Activated T-cell treated with anti-CD3 and anti-CD28 coated beads for 1 hour (primary cell): ENCODE data around the gene ATP6V0D1.

ENCODE experiments used
- DNase-seq: peaks from one replicate; pipeline ENCODE4 v3.0.0-alpha.2; 2020; ENCODE audit warnings: low read depth

The ATP6V0D1 gene

DNA sequence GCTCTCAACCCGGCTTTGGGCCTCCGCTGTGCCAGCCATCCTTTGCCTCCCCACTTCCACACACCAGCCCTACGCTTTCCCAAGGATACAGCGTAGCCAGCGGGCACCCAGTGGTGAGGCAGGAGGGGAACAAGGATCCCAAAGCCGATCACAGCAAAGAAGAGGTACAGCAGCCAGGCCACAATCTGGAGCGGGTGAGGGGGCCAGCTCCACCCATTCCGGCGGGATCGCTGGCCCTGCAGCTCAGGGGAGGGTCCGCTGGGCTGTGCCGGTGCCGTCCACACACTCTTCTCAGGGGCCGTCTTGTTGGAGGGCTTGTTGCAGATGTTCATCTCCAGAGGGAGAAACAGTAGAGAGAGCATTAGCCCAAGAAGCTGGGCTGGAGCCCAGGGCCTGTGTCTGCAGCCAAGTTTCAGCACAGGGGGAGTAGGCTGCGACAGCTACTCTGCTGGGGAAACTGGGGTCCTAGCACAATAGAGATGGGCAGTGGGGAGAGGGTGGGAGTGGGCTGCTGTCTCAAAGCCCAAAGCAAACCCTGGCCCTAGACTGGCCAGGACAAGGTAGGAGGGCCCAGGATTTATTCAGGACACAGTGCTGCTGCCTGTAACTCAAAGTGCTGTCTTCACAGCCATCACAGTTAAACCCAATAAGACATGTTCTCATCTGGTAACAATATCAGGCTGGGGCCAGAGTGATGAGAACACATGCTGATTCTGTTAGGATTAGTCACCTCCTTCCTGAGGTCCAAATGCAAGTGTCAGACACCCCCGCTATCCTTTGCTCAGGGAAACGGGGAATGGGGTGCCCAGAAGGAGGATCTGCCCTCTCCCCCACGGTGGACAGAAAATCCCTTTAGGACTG, 74.6 kb downstream of the ATP6V0D1 start:
- no peak for DNase-seq

DNA sequence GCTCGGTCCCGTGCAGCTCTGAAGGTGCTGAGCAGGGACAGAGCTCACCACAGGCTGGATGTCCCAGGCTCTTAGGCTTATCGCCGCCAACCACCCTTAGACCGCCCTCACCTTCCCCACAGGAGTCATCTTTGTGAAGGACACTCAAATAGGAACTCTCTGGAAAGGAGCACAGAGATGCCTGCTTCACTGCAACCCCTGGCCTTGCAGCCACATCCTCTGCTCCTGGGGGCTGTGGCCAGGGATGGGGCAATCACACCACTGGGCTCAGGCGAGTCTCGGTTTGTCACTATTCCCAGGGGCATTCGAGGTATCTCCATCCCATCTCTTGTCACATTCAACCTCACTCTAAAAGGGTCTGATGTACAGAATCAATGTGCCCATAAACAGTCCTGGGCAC, 75.6 kb downstream of the ATP6V0D1 start:
- DNase-seq: no peak

DNA sequence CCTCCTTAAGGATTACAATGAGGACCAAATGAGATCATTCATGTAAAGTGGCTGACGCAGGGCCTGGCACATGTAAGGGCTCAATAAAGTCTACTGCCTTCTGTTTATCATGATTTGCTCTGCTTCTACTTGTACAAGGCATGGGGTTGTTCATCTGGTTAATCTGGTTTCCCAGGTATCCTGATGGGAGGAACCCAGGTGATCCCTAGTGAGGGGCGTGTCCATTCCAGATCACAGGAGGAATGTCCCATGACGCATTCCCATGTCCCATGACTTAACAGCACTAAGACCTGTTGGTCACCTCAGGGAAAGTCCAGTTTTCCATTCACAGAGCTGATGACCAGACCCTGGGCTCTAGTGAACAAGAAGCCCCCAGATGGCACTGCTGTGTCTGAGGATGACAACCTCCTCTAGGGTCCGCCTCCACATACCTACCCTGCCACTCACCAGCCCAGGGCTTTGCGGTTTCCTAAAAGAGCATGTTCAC, 76.2 kb downstream of the ATP6V0D1 start:
- no peak for DNase-seq

- no peak for DNase-seq
Observed at GRCh38 chr16:67403976-67404555, 76.9 kb downstream of the ATP6V0D1 start.

- DNase-seq: no peak
Observed at GRCh38 chr16:67400901-67401300, 80.1 kb downstream of the ATP6V0D1 start.

DNA sequence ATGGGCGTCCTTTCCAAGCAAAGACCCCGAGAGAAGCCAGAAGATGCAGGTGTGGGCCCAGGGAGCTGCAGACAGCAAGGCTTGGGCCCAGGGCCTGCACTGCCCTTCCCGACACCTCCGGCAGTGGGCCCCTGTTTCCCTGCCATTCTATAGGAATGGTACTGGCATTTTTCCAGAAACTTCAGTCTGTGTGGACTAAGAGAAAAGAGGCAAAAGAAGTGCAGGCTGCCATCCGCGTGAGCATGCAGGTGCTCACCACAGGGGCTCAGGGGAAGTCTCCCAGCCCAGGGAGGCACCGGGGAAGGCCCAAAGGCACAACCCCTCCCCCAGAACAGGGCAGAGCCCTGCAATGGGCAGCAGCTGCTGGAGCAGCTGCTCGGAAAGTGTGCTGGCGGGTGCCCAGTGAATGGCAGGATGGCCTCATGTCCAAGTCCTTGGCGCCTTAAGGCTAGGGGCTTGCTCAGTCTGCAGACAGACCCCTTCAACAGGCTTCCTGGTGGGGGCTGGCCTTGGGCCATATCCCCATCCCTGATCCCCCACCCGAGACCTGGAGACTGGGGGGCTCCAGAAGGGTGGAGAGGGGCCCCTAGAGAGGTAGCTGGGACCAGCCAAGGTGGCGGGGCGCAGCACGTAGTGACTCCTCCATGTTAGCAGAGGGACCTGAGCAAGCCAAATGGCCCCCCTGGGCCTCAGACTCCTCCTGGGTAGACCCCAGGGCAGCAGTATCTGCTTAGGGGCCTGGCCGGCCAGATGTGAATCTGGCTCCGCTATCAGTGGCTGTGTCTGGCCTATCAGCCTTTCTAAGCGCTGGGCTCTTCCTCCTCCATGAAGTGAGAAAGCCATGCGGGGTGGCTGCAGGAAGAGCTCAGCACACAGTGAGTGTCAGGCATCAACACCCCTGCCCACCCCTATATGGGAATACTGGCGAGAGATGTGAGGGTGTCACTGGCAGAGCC, 80.9 kb downstream of the ATP6V0D1 start:
- no peak for DNase-seq

GRCh38 chr16:67399218-67399733, 81.7 kb downstream of the ATP6V0D1 start:
- DNase-seq: peak; percentile 17

- no peak for DNase-seq
Observed at GRCh38 chr16:67398546-67399217, 82.3 kb downstream of the ATP6V0D1 start.

- DNase-seq: no peak
Observed at GRCh38 chr16:67397812-67398545, 83.0 kb downstream of the ATP6V0D1 start.

- DNase-seq: no peak
Observed at GRCh38 chr16:67397036-67397801, 83.7 kb downstream of the ATP6V0D1 start.

- no peak for DNase-seq
Observed at GRCh38 chr16:67396159-67397035, 84.6 kb downstream of the ATP6V0D1 start.

DNA sequence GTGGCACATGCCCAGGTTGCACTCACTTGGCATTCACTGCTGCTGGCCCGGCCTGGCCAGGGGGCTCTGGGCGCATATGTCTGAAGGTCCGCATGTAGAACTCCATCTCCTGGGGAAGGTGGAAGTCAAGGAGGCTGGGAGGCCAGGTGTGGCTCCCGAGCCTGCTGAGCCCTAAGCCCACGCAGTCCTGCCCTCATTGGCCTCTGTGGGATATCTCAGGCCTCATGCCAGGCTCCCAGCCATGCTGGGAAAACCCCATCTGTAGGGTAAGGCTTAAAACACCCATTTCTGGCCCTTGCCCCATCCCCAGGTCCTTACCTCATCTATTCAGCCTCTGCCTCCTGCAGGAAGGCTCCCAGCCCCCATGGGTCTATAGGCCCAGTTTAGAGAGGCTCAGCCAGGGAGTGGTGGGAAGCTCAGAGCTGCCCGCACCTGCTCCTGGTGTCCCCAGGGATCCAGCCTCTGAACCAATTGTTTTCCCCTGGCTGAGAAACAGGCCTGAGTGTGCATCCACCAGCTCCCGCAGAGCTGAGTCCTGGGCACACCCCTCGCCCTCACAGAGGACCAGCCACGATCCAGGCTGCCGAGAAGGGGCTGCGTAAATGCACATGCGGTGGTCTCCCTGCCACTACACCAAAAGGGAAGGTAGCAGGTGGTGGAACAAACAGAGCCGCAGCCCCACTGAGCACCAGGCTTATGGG, 85.3 kb downstream of the ATP6V0D1 start:
- no peak for DNase-seq

GRCh38 chr16:67395105-67395457, 85.9 kb downstream of the ATP6V0D1 start:
- DNase-seq: no peak

- no peak for DNase-seq
Observed at GRCh38 chr16:67394155-67395104, 86.5 kb downstream of the ATP6V0D1 start.

DNA sequence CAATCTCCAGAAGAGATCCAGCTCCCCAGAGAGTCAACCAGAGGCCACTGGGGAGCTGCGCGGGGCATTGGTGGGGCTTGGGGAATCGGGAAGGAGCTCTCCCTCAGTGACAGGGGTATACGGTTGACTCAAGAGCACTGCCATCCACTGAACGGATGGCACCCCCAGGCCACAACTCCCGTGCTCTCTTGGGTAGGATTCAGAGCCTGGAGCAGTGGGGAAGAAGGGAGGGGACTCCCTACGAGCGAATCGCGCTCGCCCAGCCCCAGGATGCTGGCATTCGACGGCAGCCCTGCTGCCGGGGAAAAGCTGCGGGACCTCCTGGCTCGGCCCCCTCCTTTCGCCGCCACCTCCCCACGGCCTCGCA, 87.2 kb downstream of the ATP6V0D1 start:
- no peak for DNase-seq

DNA sequence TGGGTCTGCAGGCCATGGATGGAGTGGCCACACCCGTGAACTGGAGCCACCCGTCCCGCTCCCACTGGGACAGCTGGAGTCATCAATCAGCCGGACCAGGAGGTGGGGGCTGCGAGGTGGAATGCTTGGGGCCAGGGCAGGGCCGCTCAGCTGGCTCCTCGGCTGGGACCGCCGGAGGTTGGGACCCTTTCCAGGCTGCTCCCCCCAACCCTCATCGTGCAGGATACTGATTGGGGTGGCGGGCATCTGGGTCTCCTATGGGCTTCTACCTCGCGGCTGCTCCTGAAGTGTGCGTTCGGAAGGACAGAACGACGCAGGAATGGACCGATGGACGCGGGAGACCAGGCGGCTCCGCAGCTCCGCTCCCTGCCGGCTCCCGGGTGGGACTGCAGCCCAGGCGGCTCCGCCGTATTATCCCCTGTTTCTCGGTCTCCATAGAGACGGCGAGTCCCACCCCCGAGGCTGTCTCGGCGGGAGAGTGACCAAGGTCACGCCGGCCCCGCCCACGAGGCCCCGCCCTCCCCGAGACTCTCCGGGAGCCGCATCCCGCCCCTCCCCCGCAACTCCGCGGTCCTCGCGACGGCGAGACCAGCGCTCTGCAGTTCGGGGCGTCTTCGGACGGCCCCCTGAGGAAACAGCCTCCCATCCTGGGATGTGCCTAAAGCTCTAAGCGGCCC, 87.7 kb downstream of the ATP6V0D1 start, which contains the start of gene TPPP3:
TSS of gene TPPP3 (minus strand) at position 388 of the 677 bp plus-strand sequence. CDS start 2,387 bp downstream, outside the sequence.
- DNase-seq: peak; percentile 14
